Fibroblast of skin of right biceps (primary cell): Measurements from ENCODE around the gene PATE4.

ENCODE experiments used
- DNase-seq: peaks from one replicate; pipeline ENCODE4 v3.0.0-alpha.2; 2013

Gene PATE4

GRCh38 chr11:125887373-125888324 lies 54.5 kb downstream of the PATE4 start, which contains the start of gene HYLS1:
Gene HYLS1 (plus strand): TSS chr11:125887668. CDS start chr11:125899369, 11,701 bp downstream.
- DNase-seq: peak; percentile 97
